GM10847 (cell line): Measurements from ENCODE around the gene NEU2.
A peak's percentile ranks its signal among the peaks of the same experiment; 100 is the strongest.

ENCODE experiments used
- POLR2A ChIP-seq: IDR thresholded peaks from 2 replicates; pipeline ENCODE4 v1.6.1; 2011; ENCODE audit not compliant: insufficient read length; ENCODE audit errors: extremely low read depth

The NEU2 gene

GRCh38 chr2:233056961-233057605, 24.6 kb downstream of the NEU2 start:
- TF ChIP-seq POLR2A, result no peak

- no peak for TF ChIP-seq POLR2A
Observed at GRCh38 chr2:233058717-233059546, 26.5 kb downstream of the NEU2 start.

- TF ChIP-seq POLR2A, result no peak
Observed at GRCh38 chr2:233059547-233059796, 27.0 kb downstream of the NEU2 start.

GRCh38 chr2:233059797-233060500, 27.5 kb downstream of the NEU2 start, which contains the start of gene INPP5D:
INPP5D (plus strand) TSS chr2:233060342; CDS start chr2:233060479, 137 bp downstream.
- TF ChIP-seq POLR2A, result peak; percentile 90

- TF ChIP-seq POLR2A, result no peak
Observed at GRCh38 chr2:233060501-233060979, 28.1 kb downstream of the NEU2 start.

- TF ChIP-seq POLR2A, result peak; percentile 34
Observed at GRCh38 chr2:233060980-233061590, 28.6 kb downstream of the NEU2 start.

- TF ChIP-seq POLR2A, result no peak
Observed at GRCh38 chr2:233061591-233062450, 29.3 kb downstream of the NEU2 start.

GRCh38 chr2:233062451-233062850, 30.0 kb downstream of the NEU2 start:
- no peak for TF ChIP-seq POLR2A

- no peak for TF ChIP-seq POLR2A
Observed at GRCh38 chr2:233062946-233063268, 30.4 kb downstream of the NEU2 start.

GRCh38 chr2:233063269-233063975, 30.9 kb downstream of the NEU2 start:
- TF ChIP-seq POLR2A, result peak; percentile 71

- TF ChIP-seq POLR2A, result no peak
Observed at GRCh38 chr2:233063976-233064411, 31.5 kb downstream of the NEU2 start.

GRCh38 chr2:233064530-233065199, 32.2 kb downstream of the NEU2 start:
- TF ChIP-seq POLR2A, result no peak

GRCh38 chr2:233065954-233066470, 33.5 kb downstream of the NEU2 start:
- no peak for TF ChIP-seq POLR2A

- no peak for TF ChIP-seq POLR2A
Observed at GRCh38 chr2:233068762-233069418, 36.4 kb downstream of the NEU2 start.
